ENCODE results near the gene TFPI.

DNA sequence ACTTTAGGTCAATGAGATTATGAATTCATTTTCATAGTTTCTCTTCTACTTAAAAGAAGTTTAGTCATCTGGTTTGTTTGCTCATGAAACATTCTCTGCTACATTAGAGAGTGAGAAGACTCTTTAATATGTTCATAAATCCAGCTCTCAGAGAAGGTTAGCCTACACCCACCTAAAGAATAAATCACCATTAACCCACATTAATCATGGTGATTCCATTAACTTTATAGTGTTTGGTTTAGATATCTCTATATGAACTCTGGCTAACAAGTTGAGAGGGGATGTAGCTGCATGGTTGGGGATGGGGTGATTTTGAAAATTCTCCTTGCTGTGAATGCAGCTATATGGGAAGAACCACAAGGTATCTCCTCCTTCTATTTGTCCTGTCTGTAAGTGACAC lies 10.7 kb downstream of the TFPI start:
- no peak for TF ChIP-seq EZH2phosphoT487 (IDR thresholded peaks at IDR 0.05; ENCODE audit: borderline replicate concordance, low read depth, low read length)
- TF ChIP-seq, protein P1, sequence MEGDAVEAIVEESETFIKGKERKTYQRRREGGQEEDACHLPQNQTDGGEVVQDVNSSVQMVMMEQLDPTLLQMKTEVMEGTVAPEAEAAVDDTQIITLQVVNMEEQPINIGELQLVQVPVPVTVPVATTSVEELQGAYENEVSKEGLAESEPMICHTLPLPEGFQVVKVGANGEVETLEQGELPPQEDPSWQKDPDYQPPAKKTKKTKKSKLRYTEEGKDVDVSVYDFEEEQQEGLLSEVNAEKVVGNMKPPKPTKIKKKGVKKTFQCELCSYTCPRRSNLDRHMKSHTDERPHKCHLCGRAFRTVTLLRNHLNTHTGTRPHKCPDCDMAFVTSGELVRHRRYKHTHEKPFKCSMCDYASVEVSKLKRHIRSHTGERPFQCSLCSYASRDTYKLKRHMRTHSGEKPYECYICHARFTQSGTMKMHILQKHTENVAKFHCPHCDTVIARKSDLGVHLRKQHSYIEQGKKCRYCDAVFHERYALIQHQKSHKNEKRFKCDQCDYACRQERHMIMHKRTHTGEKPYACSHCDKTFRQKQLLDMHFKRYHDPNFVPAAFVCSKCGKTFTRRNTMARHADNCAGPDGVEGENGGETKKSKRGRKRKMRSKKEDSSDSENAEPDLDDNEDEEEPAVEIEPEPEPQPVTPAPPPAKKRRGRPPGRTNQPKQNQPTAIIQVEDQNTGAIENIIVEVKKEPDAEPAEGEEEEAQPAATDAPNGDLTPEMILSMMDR (conservative IDR thresholded peaks at IDR 0.05; ENCODE audit: low read length) = no peak

All from OCI-LY7 (cell line).